SJSA1 (cell line): ENCODE data around the gene ATP13A1. TPM values are rescaled to one million over a fixed set of nuclear protein-coding genes. Genes with fewer than 3 reads are reported as not detected.
"Not testable (repeated sequence)": the region's sequence is repeated elsewhere in the genome, so short reads cannot be mapped to it uniquely, and the experiment has no call there.

Source experiments
- DNase-seq, 2 experiments: peaks; one replicate each; pipeline ENCODE4 v3.0.0-alpha.2; 2015 to 2020; ENCODE audit warnings: low spot score in 2 of 2, low read depth in 1 of 2
- H3K27ac ChIP-seq: fragments of 250-450 bp; sonication (Bioruptor Pico); 2 replicates; pipeline ENCODE4 v1.5.1; 2020; ENCODE audit warnings: mild to moderate bottlenecking, moderate library complexity
- H3K27me3 ChIP-seq: fragments of 250-450 bp; sonication (Bioruptor Pico); replicated peaks from 2 replicates; pipeline ENCODE4 v1.5.1; 2020; ENCODE audit warnings: mild to moderate bottlenecking, moderate library complexity
- H3K36me3 ChIP-seq: fragments of 250-450 bp; sonication (Bioruptor Pico); 2 replicates; pipeline ENCODE4 v1.5.1; 2020; ENCODE audit warnings: mild to moderate bottlenecking
- H3K4me1 ChIP-seq: fragments of 250-450 bp; sonication (Bioruptor Pico); replicated peaks from 2 replicates; pipeline ENCODE4 v1.6.1; 2021; ENCODE audit warnings: mild to moderate bottlenecking
- H3K4me3 ChIP-seq: fragments of 250-450 bp; sonication (Bioruptor Pico); 2 replicates; pipeline ENCODE4 v1.5.1; 2020; ENCODE audit warnings: mild to moderate bottlenecking
- H3K9me3 ChIP-seq: fragments of 250-450 bp; sonication (Bioruptor Pico); replicated peaks from 2 replicates; pipeline ENCODE4 v1.5.1; 2020; ENCODE audit warnings: mild to moderate bottlenecking
- total RNA-seq: library from RNA; depleted of rRNA; stranded (reverse); fragments of >200 nt; shearing (Covaris generic); gene quantifications from 2 replicates; pipeline ENCODE4 v1.2.3, GENCODE V29; 2014

Gene ATP13A1
- total RNA-seq, 1 experiment from 2014 or later: 147 TPM

DNA sequence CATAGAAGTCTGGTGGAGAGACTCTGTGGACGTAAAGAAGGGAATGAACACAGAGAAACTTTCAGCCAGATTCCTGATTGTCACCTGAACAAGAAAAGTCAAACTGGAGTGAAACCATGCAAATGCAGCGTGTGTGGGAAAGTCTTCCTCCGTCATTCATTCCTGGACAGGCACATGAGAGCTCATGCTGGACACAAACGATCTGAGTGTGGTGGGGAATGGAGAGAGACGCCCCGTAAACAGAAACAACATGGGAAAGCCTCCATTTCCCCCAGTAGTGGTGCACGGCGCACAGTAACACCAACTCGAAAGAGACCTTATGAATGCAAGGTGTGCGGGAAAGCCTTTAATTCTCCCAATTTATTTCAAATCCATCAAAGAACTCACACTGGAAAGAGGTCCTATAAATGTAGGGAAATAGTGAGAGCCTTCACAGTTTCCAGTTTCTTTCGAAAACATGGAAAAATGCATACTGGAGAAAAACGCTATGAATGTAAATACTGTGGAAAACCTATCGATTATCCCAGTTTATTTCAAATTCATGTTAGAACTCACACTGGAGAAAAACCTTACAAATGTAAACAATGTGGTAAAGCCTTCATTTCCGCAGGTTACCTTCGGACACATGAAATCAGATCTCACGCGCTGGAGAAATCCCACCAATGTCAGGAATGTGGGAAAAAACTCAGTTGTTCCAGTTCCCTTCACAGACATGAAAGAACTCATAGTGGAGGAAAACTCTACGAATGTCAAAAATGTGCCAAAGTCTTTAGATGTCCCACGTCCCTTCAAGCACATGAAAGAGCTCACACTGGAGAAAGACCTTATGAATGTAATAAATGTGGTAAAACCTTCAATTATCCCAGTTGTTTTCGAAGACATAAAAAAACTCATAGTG lies 15.9 kb upstream of the ATP13A1 start:
- Histone ChIP-seq H3K36me3 (peaks cover 47% of the 10 kb centered on the region), H3K9me3 (peaks cover 20% of the 10 kb centered on the region)

DNA sequence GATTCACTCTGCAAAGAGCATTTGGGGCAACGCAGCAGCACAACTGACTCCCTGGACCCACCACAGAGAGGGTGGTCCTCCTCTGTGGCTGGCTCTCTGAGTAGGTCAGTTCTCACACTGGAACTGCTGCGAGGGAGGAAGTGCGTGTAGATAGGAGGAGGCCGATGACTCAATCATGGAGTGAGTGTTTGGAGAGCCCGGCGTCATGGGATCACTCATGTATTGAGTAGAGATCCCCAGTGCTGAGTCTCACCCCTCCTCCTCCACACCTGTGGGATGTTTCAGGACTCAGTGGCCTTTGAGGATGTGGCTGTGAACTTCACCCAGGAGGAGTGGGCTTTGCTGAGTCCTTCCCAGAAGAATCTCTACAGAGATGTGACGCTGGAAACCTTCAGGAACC lies 14.1 kb upstream of the ATP13A1 start:
- Histone ChIP-seq H3K27me3 (no peaks in the 10 kb centered on the region), H3K4me1 (no peaks in the 10 kb centered on the region), H3K27ac (no peak overlapping the region), H3K36me3 (peaks cover 56% of the 10 kb centered on the region), H3K4me3 (no peak overlapping the region), H3K9me3 (peaks cover 24% of the 10 kb centered on the region)
- no peak for DNase-seq

More for the DNA sequence above, 15.9 kb upstream of the ATP13A1 start:
- Histone ChIP-seq H3K4me3 (no peak overlapping the region), H3K27ac (no peak overlapping the region), H3K4me1 (no peaks in the 10 kb centered on the region), H3K27me3 (no peaks in the 10 kb centered on the region)
- DNase-seq: no peak

DNA sequence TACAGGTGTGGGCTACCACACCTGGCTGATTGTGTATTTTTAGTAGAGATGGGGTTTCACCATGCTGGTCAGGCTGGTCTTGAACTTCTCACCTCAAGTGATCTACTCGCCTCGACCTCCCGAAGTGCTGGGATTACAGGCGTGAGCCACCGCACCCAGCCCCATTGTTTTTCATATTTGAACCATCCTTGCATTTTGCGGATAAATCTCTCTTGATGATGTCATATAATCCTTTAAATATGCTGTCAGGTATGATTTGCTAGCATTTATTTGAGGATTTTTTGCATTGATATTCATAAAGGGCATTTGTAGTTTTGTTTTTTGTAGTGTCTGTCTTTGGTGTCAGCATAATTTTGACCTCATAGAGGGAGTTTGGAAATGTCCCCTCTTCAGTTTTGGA lies 10.8 kb upstream of the ATP13A1 start:
- H3K36me3 ChIP-seq: peaks cover 41% of the 10 kb centered on the region
- H3K9me3 ChIP-seq: peaks cover 11% of the 10 kb centered on the region
- H3K4me1 ChIP-seq: 0 out of 2 replicates have a peak, but pooled peaks cover 3% of the 10 kb centered on the region
- H3K4me3 ChIP-seq: no peak overlapping the region
- no peak for DNase-seq
- H3K27me3 ChIP-seq: no peaks in the 10 kb centered on the region
- no peak overlapping the region for H3K27ac ChIP-seq

DNA sequence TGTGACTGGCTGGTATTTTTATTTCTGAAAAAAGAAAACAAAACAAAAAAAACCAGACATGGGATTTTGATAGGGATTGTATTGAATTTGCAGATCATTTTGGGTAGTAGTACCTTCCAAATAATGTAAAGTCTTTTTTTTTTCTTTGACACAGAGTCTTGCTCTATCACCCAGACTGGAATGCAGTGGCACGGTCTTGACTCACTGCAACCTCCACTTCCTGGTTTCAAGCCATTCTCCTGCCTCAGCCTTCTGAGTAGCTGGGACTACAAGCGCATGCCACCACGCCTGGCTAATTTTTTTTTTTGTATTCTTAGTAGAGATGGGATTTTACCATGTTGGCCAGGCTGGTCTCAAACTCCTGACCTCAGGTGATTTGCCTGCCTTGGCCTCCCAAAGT lies 9.3 kb upstream of the ATP13A1 start:
- Histone ChIP-seq H3K36me3 (peaks cover 36% of the 10 kb centered on the region), H3K27ac (no peak overlapping the region), H3K4me3 (no peak overlapping the region), H3K27me3 (no peaks in the 10 kb centered on the region), H3K9me3 (peaks cover 10% of the 10 kb centered on the region), H3K4me1 (0 out of 2 replicates have a peak, but pooled peaks cover 3% of the 10 kb centered on the region)
- no peak for DNase-seq

DNA sequence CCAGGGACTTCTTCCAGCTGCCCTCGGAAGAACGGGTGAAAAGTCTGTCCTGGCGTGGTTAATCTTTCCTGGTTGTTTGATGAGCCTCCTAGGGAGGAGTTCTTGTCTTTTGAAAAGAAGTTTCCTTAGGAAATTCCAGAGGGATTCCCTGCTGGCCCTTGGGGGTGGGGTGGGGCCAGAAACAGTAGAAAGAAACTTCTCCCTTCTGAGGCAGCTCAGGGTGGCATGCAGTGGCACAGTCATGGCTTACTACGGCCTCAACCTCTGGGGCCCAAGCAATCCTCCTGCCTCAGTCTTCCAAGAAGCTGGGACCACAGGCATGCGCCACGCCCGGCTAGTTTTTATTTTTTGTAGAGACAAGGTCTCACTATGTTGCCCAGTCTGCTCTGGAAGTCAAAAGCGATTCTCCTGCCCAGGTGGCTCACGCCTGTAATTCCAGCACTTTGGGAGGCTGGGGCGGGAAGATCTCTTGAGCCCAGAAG lies 6.6 kb upstream of the ATP13A1 start:
- H3K27ac ChIP-seq: no peak overlapping the region
- H3K27me3 ChIP-seq: no peaks in the 10 kb centered on the region
- peaks cover 21% of the 10 kb centered on the region for H3K36me3 ChIP-seq
- no peak overlapping the region for H3K4me3 ChIP-seq
- peaks cover 4% of the 10 kb centered on the region; the same call in 1 of the 2 replicates for H3K9me3 ChIP-seq
- 0 out of 2 replicates have a peak, but pooled peaks cover 3% of the 10 kb centered on the region for H3K4me1 ChIP-seq
- DNase-seq: no peak

DNA sequence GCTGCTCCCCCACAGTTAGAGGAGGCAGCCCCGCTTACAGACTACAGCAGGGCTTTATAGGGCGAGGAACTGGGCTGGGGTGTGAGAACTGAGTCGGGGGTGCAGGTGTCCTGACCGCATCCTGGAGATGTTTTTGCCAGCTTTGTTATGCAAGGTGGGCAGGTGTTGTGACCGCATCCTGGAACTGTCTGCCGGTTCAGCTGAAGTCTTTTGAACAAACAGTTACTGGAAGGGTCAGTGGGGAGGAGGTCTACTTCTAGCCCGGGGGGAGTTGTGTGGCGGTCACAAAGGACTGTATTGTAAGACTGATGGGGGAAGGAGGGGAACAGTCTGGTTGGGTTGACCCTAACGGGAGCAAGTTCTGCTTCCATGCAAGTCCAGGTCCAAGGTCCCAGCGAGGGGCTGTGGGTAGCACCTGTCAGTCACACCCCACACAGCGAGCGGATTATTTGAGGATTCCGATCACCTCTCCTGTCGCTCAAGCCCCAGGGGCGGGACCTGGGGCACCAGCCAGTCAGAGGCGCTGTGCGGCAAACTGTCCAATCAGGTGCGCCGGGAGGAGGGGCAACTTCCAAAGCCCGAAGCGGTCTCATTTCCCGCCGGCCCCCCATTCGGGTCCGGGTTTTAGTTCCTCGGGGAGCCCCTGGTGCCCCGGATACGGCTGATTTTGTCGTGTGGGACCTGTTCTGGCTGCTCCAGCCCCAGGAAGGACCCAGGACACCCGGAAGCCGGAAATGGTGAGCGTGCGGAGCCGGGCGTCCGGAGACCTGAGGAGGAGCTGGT lies 4.9 kb upstream of the ATP13A1 start, which contains the start of gene ZNF101:
Gene ZNF101, plus strand, starts transcription at position 610 of the 783 bp plus-strand sequence. Its CDS starts 125 bp downstream, at position 735.
- no peaks in the 10 kb centered on the region for H3K9me3 ChIP-seq
- no peaks in the 10 kb centered on the region for H3K27me3 ChIP-seq
- peak within 1 kb of the TSS; percentile 64 for H3K27ac ChIP-seq
- peaks cover 12% of the 10 kb centered on the region for H3K36me3 ChIP-seq
- H3K4me3 ChIP-seq: peak within 1 kb of the TSS; percentile 68
- H3K4me1 ChIP-seq: 0 out of 2 replicates have a peak, but pooled peaks cover 3% of the 10 kb centered on the region
- DNase-seq: peak; percentile 88 to 91

DNA sequence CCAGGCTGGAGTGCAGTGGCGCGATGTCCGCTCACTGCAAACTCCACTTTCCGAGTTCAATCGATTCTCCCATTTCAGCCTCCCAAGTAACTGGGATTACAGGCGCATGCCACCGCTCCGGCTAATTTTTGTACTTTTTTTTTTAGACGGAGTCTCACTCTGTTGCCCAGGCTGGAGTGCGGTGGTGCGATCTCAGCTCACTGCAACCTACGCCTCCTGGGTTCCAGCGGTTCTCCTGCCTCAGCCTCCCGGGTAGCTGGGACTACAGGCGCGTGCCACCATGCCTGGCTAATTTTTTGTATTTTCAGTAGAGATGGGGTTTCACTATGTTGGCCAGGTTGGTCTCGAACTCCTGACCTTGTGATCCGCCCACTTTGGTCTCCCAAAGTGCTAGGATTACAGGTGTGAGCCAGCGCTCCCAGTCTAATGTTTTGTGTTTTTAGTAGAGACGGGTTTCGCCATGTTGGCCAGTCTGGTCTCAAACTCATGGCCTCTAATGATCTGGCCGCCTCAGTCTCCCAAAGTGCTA lies 2.0 kb upstream of the ATP13A1 start:
- H3K36me3 ChIP-seq: peaks cover 16% of the 10 kb centered on the region
- H3K4me1 ChIP-seq: peaks cover 18% of the 10 kb centered on the region
- H3K27me3 ChIP-seq, H3K9me3 ChIP-seq, DNase-seq, H3K4me3 ChIP-seq, H3K27ac ChIP-seq: not testable (repeated sequence)

DNA sequence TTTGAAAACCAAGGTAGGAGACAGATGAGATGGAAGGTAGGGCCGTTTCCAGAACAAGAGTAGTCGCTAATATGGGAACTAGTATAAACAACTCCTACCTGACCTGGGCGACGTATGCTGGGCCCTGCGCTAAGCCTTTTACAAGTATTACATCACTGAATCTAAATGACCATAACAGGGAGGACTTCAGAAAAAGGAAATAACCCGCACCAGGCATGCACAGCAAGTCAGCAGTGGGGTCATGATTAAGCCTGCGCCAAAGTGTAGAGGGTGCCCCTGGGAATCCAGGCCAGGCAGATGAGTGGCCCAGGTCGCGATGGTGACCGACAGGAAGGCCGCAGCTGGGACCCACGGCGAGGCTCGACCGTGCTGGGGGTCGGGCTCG lies 613 bp downstream of the ATP13A1 start:
- peak overlapping the region; percentile 86 for H3K27ac ChIP-seq
- peaks cover 34% of the 10 kb centered on the region for H3K36me3 ChIP-seq
- no peaks in the 10 kb centered on the region for H3K27me3 ChIP-seq
- DNase-seq: no peak
- peak overlapping the region; percentile 97 for H3K4me3 ChIP-seq
- H3K4me1 ChIP-seq: peaks cover 15% of the 10 kb centered on the region
- H3K9me3 ChIP-seq: no peaks in the 10 kb centered on the region

DNA sequence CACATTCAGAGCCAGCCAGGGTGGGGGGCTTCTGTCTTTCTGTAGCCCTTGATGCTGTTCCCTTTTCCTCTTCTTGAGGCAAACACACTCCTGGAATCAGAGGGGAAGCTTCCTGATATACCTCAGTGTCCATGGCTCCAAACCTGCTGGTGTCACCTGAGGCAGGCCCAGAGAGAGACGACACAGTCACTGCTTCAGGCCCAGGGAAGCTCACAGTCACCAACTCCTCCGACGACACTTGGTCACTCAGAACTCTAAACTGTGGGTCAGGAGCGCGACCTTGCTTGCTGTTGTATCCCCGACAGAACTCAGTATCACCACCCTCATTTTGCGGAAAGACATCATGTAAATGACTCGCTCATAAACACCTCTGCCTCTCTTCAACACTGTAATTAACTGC lies 1.1 kb downstream of the ATP13A1 start:
- Histone ChIP-seq H3K4me3 (peak overlapping the region; percentile 97), H3K27ac (no peak overlapping the region), H3K36me3 (peaks cover 39% of the 10 kb centered on the region)

DNA sequence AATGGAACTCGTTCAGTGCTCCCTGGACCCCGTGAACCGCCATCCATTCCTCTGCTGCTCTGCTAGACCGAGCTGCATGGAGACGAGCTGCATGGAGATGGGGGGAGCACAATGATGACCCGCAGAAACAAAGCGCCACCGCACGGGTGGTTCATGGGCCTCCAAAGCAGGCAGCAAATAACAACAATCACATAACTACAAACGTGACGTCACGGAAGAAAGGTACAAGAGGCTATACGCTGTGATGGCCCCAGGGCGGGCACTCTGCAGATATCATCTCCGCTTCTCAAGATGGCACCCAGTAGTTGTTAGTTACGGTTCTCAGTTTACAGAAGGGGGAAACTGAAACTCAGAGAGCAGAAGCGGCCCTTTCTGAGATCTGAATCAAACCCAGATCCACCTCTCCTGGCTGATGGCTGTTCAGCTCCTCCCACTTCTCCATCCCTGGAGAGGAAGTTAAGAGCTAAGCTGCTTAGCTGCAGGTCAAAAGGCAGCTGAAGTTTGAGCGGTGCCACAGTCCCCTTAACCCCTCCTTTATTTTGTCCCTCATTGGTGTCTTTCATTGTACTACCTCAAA lies 1.7 kb downstream of the ATP13A1 start:
- no peaks in the 10 kb centered on the region for H3K27me3 ChIP-seq
- H3K27ac ChIP-seq: no peak overlapping the region
- H3K36me3 ChIP-seq: peaks cover 45% of the 10 kb centered on the region
- H3K9me3 ChIP-seq: no peaks in the 10 kb centered on the region
- DNase-seq: no peak
- H3K4me1 ChIP-seq: peaks cover 15% of the 10 kb centered on the region
- no peak overlapping the region for H3K4me3 ChIP-seq

More for the DNA sequence above, 1.1 kb downstream of the ATP13A1 start:
- Histone ChIP-seq H3K27me3 (no peaks in the 10 kb centered on the region), H3K4me1 (peaks cover 15% of the 10 kb centered on the region), H3K9me3 (no peaks in the 10 kb centered on the region)
- DNase-seq: no peak

DNA sequence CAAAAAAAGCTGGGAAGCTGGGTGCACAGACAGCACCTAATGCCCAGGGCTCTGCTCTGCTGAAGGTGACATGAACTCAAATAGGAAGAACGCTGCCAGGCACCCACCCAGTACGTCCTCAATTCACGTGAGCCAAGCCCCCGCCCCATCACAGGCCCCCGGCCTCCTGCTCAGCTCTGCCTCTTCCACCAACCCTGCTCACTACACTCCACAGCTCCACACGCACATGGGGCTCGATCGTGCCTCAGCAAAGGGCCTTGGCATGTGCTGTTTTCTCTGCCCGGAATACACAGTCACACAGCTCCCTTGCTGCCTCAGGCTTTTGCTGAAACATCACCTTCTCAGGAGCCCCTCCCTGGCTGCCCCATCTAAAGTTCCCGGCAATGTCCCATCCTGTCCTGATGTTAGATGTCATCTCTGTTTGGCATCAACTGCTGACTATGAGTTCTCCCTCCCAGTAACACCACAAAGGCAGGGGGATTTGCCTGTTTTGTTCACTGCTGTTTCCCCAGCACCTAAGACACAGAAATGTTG lies 2.3 kb downstream of the ATP13A1 start:
- H3K4me3 ChIP-seq: no peak overlapping the region

DNA sequence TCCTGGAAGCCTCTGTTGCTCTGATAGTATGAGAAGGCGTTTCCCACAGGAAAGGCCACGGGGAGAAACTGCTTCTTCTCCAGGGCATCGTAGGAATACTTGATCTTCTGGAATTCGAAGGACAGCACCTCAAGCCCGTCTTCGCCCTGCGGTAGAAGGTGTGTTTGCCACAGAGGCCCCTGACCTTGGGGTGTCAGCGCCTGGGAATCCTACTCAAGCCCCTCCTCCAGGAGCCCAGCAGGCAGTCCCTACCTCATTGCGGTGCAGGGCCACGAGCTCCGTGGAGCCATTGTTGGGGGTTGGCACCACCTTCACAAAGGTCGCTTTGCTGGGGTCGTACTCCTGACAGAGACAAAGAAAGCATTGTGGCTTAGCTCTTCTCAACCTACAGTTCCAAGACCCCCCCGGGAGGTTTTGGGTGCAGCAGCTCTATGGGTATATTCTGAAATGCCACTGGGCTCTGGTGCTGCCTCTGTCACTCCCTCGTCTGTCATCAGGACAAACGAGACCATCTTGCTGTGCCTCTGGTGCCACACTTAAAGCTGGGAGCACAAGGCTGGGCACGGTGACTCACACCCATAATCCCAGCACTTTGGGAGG lies 3.7 kb downstream of the ATP13A1 start:
- Histone ChIP-seq H3K9me3 (no peaks in the 10 kb centered on the region), H3K4me1 (peaks cover 15% of the 10 kb centered on the region), H3K27ac (no peak overlapping the region), H3K36me3 (peaks cover 65% of the 10 kb centered on the region), H3K4me3 (no peak overlapping the region), H3K27me3 (no peaks in the 10 kb centered on the region)
- DNase-seq: no peak

More for the DNA sequence above, 2.3 kb downstream of the ATP13A1 start:
- peaks cover 50% of the 10 kb centered on the region for H3K36me3 ChIP-seq
- H3K27me3 ChIP-seq: no peaks in the 10 kb centered on the region
- no peaks in the 10 kb centered on the region for H3K9me3 ChIP-seq
- DNase-seq: no peak
- peaks cover 15% of the 10 kb centered on the region for H3K4me1 ChIP-seq
- H3K27ac ChIP-seq: no peak overlapping the region

DNA sequence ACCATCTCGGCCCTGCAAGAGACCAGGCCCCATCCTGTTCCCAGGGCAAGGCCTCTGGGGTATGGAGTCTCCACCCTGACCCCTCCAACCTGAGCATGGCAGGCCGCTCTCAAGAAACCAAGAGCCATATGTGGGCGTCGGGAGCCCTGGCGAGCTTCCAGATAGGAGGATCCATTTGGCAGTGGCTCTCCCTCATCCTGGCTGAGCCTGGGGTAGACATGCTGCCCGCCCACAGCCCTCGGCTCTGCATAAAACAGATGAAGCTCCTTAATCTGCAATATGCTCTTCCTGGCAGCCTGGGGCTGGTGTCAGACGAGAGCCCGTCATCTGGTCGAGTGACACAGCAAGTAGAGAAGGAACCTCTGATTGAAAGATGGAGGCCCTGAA lies 6.1 kb downstream of the ATP13A1 start:
- H3K4me1 ChIP-seq: peaks cover 11% of the 10 kb centered on the region
- no peaks in the 10 kb centered on the region for H3K27me3 ChIP-seq
- DNase-seq: no peak
- H3K27ac ChIP-seq: no peak overlapping the region
- no peak overlapping the region for H3K4me3 ChIP-seq
- peaks cover 82% of the 10 kb centered on the region for H3K36me3 ChIP-seq
- H3K9me3 ChIP-seq: no peaks in the 10 kb centered on the region
